ENCODE data around the gene ZC3H12C. TPM values are rescaled to one million over a fixed set of nuclear protein-coding genes. Genes with fewer than 3 reads are reported as not detected.
A peak's percentile ranks its signal among the peaks of the same experiment; 100 is the strongest.

ZC3H12C gene
- total RNA-seq, 1 experiment from 2014 or later = 3.1 TPM

GRCh38 chr11:110093407-110094297 is 460 bp downstream of the ZC3H12C start:
- DNase-seq (ENCODE audit: low read depth) = peak; percentile 55
- in situ Hi-C loops (cut with HindIII; ENCODE audit: low pct_unique_long_range_greater_than_20kb, low sequenced_read_pairs) = no loop called here

- in situ Hi-C loops (cut with HindIII; ENCODE audit: low pct_unique_long_range_greater_than_20kb, low sequenced_read_pairs) = no loop called here
- no peak for DNase-seq (ENCODE audit: low read depth)
Measured at GRCh38 chr11:110094298-110095285, 1.4 kb downstream of the ZC3H12C start.

GRCh38 chr11:110095554-110095953 is 2.4 kb downstream of the ZC3H12C start:
- DNase-seq (ENCODE audit: low read depth) = no peak
- in situ Hi-C loops (cut with HindIII; ENCODE audit: low pct_unique_long_range_greater_than_20kb, low sequenced_read_pairs) = no loop called here

GRCh38 chr11:110096496-110096895 is 3.3 kb downstream of the ZC3H12C start:
- DNase-seq (ENCODE audit: low read depth) = no peak
- in situ Hi-C loops (cut with HindIII; ENCODE audit: low pct_unique_long_range_greater_than_20kb, low sequenced_read_pairs) = no loop called here

- in situ Hi-C loops (cut with HindIII; ENCODE audit: low pct_unique_long_range_greater_than_20kb, low sequenced_read_pairs) = no loop called here
- DNase-seq (ENCODE audit: low read depth) = no peak
Measured at GRCh38 chr11:110097459-110098012, 4.3 kb downstream of the ZC3H12C start.

- in situ Hi-C loops (cut with HindIII; ENCODE audit: low pct_unique_long_range_greater_than_20kb, low sequenced_read_pairs) = no loop called here
- DNase-seq (ENCODE audit: low read depth) = no peak
Measured at GRCh38 chr11:110098645-110099044, 5.5 kb downstream of the ZC3H12C start.

- in situ Hi-C loops (cut with HindIII; ENCODE audit: low pct_unique_long_range_greater_than_20kb, low sequenced_read_pairs) = no loop called here
- no peak for DNase-seq (ENCODE audit: low read depth)
Measured at GRCh38 chr11:110100476-110101240, 7.5 kb downstream of the ZC3H12C start.

- no peak for DNase-seq (ENCODE audit: low read depth)
- in situ Hi-C loops (cut with HindIII; ENCODE audit: low pct_unique_long_range_greater_than_20kb, low sequenced_read_pairs) = no loop called here
Measured at GRCh38 chr11:110106713-110107274, 13.6 kb downstream of the ZC3H12C start.

GRCh38 chr11:110110854-110111253 is 17.7 kb downstream of the ZC3H12C start:
- in situ Hi-C loops (cut with HindIII; ENCODE audit: low pct_unique_long_range_greater_than_20kb, low sequenced_read_pairs) = no loop called here

GRCh38 chr11:110112457-110112856 is 19.3 kb downstream of the ZC3H12C start:
- in situ Hi-C loops (cut with HindIII; ENCODE audit: low pct_unique_long_range_greater_than_20kb, low sequenced_read_pairs) = no loop called here
- DNase-seq (ENCODE audit: low read depth) = no peak

More at GRCh38 chr11:110110854-110111253, 17.7 kb downstream of the ZC3H12C start:
- DNase-seq (ENCODE audit: low read depth) = no peak

- no peak for DNase-seq (ENCODE audit: low read depth)
- in situ Hi-C loops (cut with HindIII; ENCODE audit: low pct_unique_long_range_greater_than_20kb, low sequenced_read_pairs) = no loop called here
Measured at GRCh38 chr11:110113505-110113904, 20.3 kb downstream of the ZC3H12C start.

GRCh38 chr11:110113973-110114372 is 20.8 kb downstream of the ZC3H12C start:
- no peak for DNase-seq (ENCODE audit: low read depth)
- in situ Hi-C loops (cut with HindIII; ENCODE audit: low pct_unique_long_range_greater_than_20kb, low sequenced_read_pairs) = no loop called here

GRCh38 chr11:110119317-110119716 is 26.1 kb downstream of the ZC3H12C start:
- in situ Hi-C loops (cut with HindIII; ENCODE audit: low pct_unique_long_range_greater_than_20kb, low sequenced_read_pairs) = no loop called here
- DNase-seq (ENCODE audit: low read depth) = no peak

- no peak for DNase-seq (ENCODE audit: low read depth)
- in situ Hi-C loops (cut with HindIII; ENCODE audit: low pct_unique_long_range_greater_than_20kb, low sequenced_read_pairs) = no loop called here
Measured at GRCh38 chr11:110121204-110121603, 28.0 kb downstream of the ZC3H12C start.

- no peak for DNase-seq (ENCODE audit: low read depth)
- in situ Hi-C loops (cut with HindIII; ENCODE audit: low pct_unique_long_range_greater_than_20kb, low sequenced_read_pairs) = no loop called here
Measured at GRCh38 chr11:110123003-110123402, 29.8 kb downstream of the ZC3H12C start.

- DNase-seq (ENCODE audit: low read depth) = no peak
- in situ Hi-C loops (cut with HindIII; ENCODE audit: low pct_unique_long_range_greater_than_20kb, low sequenced_read_pairs) = no loop called here
Measured at GRCh38 chr11:110124605-110125004, 31.4 kb downstream of the ZC3H12C start.

- in situ Hi-C loops (cut with HindIII; ENCODE audit: low pct_unique_long_range_greater_than_20kb, low sequenced_read_pairs) = no loop called here
- DNase-seq (ENCODE audit: low read depth) = no peak
Measured at GRCh38 chr11:110125632-110126031, 32.4 kb downstream of the ZC3H12C start.

- in situ Hi-C loops (cut with HindIII; ENCODE audit: low pct_unique_long_range_greater_than_20kb, low sequenced_read_pairs) = no loop called here
- DNase-seq (ENCODE audit: low read depth) = no peak
Measured at GRCh38 chr11:110126936-110127335, 33.7 kb downstream of the ZC3H12C start.

Measured in Caki2 (cell line).